ENCODE data around the gene HRC. TPM values are rescaled to one million over a fixed set of nuclear protein-coding genes. Genes with fewer than 3 reads are reported as not detected.

The HRC gene
- total and polyA plus RNA-seq, 2 of the 8 experiments (the other 6 are each of a cell fraction or from before 2014, with no cell fraction given) = 2.3 to 2.6 TPM

GRCh38 chr19:49148784-49149651 lies 6.2 kb downstream of the HRC start (continued):
- TF ChIP-seq USF2 (IDR thresholded peaks at IDR 0.05; ENCODE audit: low read length) = no peak
- no peak for TF ChIP-seq RAD21 (IDR thresholded peaks at IDR 0.05 in 1 of 2, conservative IDR thresholded peaks at IDR 0.05 in 1 of 2; ENCODE audit: low read depth in 2 of 2, low read length in 2 of 2)

Data from H1 (cell line).